ENCODE measurements around the gene PBOV1.

DNA sequence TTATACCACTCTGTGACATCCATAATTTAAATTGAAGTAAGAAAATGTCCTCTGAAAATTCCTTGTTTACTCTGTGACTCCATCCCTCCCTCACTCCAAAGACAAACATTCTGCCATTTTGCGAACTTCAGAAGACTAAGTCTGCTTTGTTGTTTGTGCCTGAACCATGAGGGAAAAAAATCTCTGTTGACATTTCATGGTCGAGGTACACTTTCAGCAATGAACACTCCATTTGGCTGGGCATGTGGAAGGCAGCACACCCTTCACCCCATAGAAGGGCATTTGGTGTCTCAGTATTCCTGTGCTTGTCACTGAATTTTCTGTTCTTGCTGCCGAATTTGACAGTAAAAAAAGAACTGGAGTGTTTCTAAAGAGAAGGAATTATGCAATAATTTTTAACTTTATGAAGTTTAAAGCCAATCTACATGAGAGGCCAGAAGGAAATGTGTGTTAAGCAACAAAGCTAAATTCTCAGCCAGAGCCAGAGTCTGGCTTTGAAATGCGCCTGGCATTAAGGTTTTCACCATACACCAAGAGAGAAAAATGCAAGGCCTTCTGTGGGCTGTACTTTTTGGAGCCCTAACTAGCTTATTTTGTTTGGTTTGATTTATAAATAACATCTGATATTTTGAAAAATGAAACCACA, 4.7 kb upstream of the PBOV1 start:
- TF ChIP-seq, protein P1, sequence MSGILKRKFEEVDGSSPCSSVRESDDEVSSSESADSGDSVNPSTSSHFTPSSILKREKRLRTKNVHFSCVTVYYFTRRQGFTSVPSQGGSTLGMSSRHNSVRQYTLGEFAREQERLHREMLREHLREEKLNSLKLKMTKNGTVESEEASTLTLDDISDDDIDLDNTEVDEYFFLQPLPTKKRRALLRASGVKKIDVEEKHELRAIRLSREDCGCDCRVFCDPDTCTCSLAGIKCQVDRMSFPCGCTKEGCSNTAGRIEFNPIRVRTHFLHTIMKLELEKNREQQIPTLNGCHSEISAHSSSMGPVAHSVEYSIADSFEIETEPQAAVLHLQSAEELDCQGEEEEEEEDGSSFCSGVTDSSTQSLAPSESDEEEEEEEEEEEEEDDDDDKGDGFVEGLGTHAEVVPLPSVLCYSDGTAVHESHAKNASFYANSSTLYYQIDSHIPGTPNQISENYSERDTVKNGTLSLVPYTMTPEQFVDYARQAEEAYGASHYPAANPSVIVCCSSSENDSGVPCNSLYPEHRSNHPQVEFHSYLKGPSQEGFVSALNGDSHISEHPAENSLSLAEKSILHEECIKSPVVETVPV (CRISPR knock-in tag; IDR thresholded peaks at IDR 0.05) = no peak
- TF ChIP-seq ZC3H10 (CRISPR knock-in tag; IDR thresholded peaks at IDR 0.05) = no peak
- TF ChIP-seq, protein P2, sequence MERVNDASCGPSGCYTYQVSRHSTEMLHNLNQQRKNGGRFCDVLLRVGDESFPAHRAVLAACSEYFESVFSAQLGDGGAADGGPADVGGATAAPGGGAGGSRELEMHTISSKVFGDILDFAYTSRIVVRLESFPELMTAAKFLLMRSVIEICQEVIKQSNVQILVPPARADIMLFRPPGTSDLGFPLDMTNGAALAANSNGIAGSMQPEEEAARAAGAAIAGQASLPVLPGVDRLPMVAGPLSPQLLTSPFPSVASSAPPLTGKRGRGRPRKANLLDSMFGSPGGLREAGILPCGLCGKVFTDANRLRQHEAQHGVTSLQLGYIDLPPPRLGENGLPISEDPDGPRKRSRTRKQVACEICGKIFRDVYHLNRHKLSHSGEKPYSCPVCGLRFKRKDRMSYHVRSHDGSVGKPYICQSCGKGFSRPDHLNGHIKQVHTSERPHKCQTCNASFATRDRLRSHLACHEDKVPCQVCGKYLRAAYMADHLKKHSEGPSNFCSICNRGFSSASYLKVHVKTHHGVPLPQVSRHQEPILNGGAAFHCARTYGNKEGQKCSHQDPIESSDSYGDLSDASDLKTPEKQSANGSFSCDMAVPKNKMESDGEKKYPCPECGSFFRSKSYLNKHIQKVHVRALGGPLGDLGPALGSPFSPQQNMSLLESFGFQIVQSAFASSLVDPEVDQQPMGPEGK (CRISPR knock-in tag; IDR thresholded peaks at IDR 0.05; ENCODE audit: borderline replicate concordance) = no peak
- TF ChIP-seq, protein P3, sequence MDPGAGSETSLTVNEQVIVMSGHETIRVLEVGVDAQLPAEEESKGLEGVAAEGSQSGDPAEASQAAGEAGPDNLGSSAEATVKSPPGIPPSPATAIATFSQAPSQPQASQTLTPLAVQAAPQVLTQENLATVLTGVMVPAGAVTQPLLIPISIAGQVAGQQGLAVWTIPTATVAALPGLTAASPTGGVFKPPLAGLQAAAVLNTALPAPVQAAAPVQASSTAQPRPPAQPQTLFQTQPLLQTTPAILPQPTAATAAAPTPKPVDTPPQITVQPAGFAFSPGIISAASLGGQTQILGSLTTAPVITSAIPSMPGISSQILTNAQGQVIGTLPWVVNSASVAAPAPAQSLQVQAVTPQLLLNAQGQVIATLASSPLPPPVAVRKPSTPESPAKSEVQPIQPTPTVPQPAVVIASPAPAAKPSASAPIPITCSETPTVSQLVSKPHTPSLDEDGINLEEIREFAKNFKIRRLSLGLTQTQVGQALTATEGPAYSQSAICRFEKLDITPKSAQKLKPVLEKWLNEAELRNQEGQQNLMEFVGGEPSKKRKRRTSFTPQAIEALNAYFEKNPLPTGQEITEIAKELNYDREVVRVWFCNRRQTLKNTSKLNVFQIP (CRISPR knock-in tag; IDR thresholded peaks at IDR 0.05; ENCODE audit: borderline replicate concordance, low read depth) = no peak
- TF ChIP-seq ZNF70 (CRISPR knock-in tag; IDR thresholded peaks at IDR 0.05) = no peak
- no peak for TF ChIP-seq ESRRG (CRISPR knock-in tag; IDR thresholded peaks at IDR 0.05)
- no peak for TF ChIP-seq SNAI2 (CRISPR knock-in tag; IDR thresholded peaks at IDR 0.05)
